T-helper 1 cell treated with Interleukin-12 subunit alpha and Interleukin-12 subunit beta and Interleukin-4 antibody, amounts not matched to agents 30 μg/mL and 1 μg/mL, for 36 hours (primary cell): ENCODE data around the gene MAPKAPK2.
A peak's percentile ranks its signal among the peaks of the same experiment; 100 is the strongest.

Experiments used
- H3K27ac Mint-ChIP-seq: one replicate; pipeline ENCODE4 v1.8.0; 2021; ENCODE audit warnings: mild to moderate bottlenecking, mixed read lengths
- H3K27me3 Mint-ChIP-seq: one replicate; pipeline ENCODE4 v1.8.0; 2021; ENCODE audit warnings: low read depth, mixed read lengths
- H3K36me3 Mint-ChIP-seq: one replicate; pipeline ENCODE4 v1.8.0; 2021; ENCODE audit warnings: low read depth, mixed read lengths
- H3K4me1 Mint-ChIP-seq: one replicate; pipeline ENCODE4 v1.8.0; 2021; ENCODE audit warnings: low read depth, mixed read lengths
- H3K4me3 Mint-ChIP-seq: one replicate; pipeline ENCODE4 v1.8.0; 2021; ENCODE audit warnings: mild to moderate bottlenecking, moderate library complexity, mixed read lengths
- H3K9me3 Mint-ChIP-seq: one replicate; pipeline ENCODE4 v1.8.0; 2021; ENCODE audit warnings: mixed read lengths

MAPKAPK2 gene

DNA sequence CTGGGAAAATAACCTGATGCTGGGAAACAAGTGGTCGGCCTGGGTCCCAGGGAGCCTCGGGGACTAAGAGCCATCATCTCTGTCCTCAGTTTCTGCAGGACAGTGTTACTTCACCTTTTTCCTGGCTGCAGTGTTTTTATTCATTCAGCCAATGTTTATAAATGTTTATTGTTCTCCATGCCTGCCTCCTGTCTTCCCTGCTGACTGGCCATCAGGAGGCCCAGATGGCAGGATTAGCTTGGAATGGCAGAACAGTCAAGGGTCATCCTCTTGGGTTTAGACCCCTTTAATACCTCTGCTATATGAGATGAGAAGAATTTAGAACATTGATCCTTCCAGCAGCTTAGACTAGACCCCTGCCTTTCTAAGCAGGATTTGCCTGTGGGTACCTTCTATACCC lies 13.3 kb downstream of the MAPKAPK2 start:
- peaks cover 23% of the 10 kb centered on the region for H3K36me3 Mint-ChIP-seq
- no peaks in the 10 kb centered on the region for H3K9me3 Mint-ChIP-seq
- no peaks in the 10 kb centered on the region for H3K27me3 Mint-ChIP-seq
- peaks cover 56% of the 10 kb centered on the region for H3K4me1 Mint-ChIP-seq
- H3K4me3 Mint-ChIP-seq = no peak overlapping the region
- H3K27ac Mint-ChIP-seq = no peak overlapping the region

- H3K4me3 Mint-ChIP-seq = no peak overlapping the region
- H3K36me3 Mint-ChIP-seq = peaks cover 21% of the 10 kb centered on the region
- no peaks in the 10 kb centered on the region for H3K27me3 Mint-ChIP-seq
- H3K9me3 Mint-ChIP-seq = no peaks in the 10 kb centered on the region
- peaks cover 60% of the 10 kb centered on the region for H3K4me1 Mint-ChIP-seq
- peak overlapping the region; percentile 37 for H3K27ac Mint-ChIP-seq
These were observed 14.4 kb downstream of the MAPKAPK2 start for GRCh38 chr1:206699000-206699586.

DNA sequence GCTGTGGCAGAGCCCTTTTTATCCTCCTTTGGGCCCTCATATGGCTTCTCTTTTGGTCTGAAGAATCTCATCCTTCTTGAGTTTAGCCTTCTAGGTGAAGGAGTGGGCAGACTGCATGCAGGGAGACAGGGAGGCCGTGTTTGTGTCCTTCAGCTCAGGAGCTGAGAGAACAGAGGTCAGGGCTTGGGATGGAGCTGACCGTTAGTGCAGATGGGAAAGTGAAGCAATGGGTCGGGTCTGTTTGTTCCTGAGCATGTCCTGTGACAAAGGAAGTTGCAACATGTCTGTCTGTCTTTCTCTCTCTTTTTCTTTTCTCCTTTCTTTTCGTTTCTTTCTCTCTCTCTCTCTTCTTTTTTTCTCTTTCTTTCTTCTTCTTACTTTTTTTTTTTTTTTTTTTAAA lies 14.9 kb downstream of the MAPKAPK2 start:
- peaks cover 21% of the 10 kb centered on the region for H3K36me3 Mint-ChIP-seq
- no peaks in the 10 kb centered on the region for H3K9me3 Mint-ChIP-seq

GRCh38 chr1:206700445-206701036 lies 15.8 kb downstream of the MAPKAPK2 start:
- H3K4me3 Mint-ChIP-seq = no peak overlapping the region
- H3K9me3 Mint-ChIP-seq = no peaks in the 10 kb centered on the region
- H3K27me3 Mint-ChIP-seq = no peaks in the 10 kb centered on the region
- H3K27ac Mint-ChIP-seq = no peak overlapping the region
- peaks cover 21% of the 10 kb centered on the region for H3K36me3 Mint-ChIP-seq
- peaks cover 69% of the 10 kb centered on the region for H3K4me1 Mint-ChIP-seq

More for the DNA sequence above, 14.9 kb downstream of the MAPKAPK2 start:
- no peaks in the 10 kb centered on the region for H3K27me3 Mint-ChIP-seq
- peak overlapping the region; percentile 37 for H3K27ac Mint-ChIP-seq
- no peak overlapping the region for H3K4me3 Mint-ChIP-seq
- H3K4me1 Mint-ChIP-seq = peaks cover 65% of the 10 kb centered on the region

GRCh38 chr1:206702260-206702659 lies 17.6 kb downstream of the MAPKAPK2 start:
- Mint-ChIP-seq H3K36me3 (peaks cover 14% of the 10 kb centered on the region), H3K9me3 (no peaks in the 10 kb centered on the region), H3K27me3 (no peaks in the 10 kb centered on the region), H3K27ac (peak overlapping the region; percentile 17), H3K4me1 (peaks cover 71% of the 10 kb centered on the region), H3K4me3 (no peak overlapping the region)

- H3K27me3 Mint-ChIP-seq = no peaks in the 10 kb centered on the region
- no peaks in the 10 kb centered on the region for H3K9me3 Mint-ChIP-seq
- H3K36me3 Mint-ChIP-seq = peaks cover 11% of the 10 kb centered on the region
- H3K4me3 Mint-ChIP-seq = no peak overlapping the region
- peaks cover 75% of the 10 kb centered on the region for H3K4me1 Mint-ChIP-seq
- peak overlapping the region; percentile 86 for H3K27ac Mint-ChIP-seq
These were observed 18.1 kb downstream of the MAPKAPK2 start for GRCh38 chr1:206702803-206703202.

DNA sequence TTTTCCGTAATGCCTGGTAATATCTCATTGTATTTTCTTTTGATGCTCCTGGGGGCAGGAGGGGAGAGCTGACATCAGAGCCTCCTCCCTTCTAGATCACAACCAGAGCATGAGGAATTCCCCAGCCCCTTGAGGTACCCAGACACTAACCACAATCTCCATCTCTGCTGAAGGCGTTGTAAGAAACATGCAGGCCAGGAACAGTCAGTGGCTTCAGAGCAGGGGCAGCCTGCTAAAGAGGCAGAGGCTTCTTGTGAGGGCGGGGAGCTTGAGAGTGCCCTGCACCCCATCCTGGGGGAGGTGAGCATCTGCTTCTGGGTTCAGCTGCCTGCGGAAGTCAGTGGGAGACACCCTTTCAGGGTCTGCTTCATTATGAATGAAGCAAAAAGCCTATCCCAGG lies 19.0 kb downstream of the MAPKAPK2 start:
- Mint-ChIP-seq H3K9me3 (no peaks in the 10 kb centered on the region), H3K4me3 (peak overlapping the region; percentile 66), H3K27me3 (no peaks in the 10 kb centered on the region), H3K36me3 (peaks cover 11% of the 10 kb centered on the region), H3K4me1 (peaks cover 82% of the 10 kb centered on the region), H3K27ac (peak overlapping the region; percentile 86)

DNA sequence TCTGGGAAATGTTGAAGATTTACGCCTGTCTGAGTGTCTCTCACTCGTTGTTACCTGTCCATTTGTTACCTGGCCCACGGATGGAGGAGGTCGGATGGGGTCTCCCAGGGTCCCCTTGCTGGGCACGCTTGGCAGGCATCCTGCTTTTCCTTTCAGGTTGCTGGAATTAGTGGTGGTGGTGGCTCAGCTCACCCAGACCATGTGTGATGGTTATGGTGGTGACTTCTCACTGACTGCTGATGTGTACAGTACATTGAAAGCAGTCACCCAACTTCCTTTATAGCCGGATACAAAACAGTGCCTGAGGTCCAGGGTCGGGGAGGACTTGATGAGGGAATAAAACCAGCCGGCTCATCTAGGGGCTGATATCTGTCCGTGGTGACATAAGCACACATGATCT lies 19.5 kb downstream of the MAPKAPK2 start:
- no peaks in the 10 kb centered on the region for H3K27me3 Mint-ChIP-seq
- H3K4me3 Mint-ChIP-seq = peak overlapping the region; percentile 66
- no peaks in the 10 kb centered on the region for H3K9me3 Mint-ChIP-seq
- peaks cover 82% of the 10 kb centered on the region for H3K4me1 Mint-ChIP-seq
- peaks cover 8% of the 10 kb centered on the region for H3K36me3 Mint-ChIP-seq
- H3K27ac Mint-ChIP-seq = peak overlapping the region; percentile 86

DNA sequence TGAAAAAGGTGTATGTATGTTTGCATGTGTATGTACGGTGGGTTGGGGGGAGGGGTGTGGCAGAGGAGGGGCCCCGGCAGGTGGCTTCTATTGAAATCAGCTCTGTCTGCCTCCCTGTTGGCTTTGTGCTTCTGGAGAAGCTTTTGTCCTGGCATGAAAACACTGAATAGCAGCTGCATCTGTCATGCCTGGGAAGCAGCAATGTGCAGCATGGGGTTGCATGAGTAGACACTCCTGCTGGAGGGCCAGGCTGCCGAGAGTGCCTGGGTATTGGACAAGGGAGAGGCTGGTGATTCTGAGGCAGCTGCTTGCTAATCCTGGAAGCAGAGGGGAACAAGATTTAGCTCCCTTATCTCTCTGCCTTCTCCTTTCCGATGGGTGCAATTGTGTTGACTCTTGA lies 20.5 kb downstream of the MAPKAPK2 start:
- peaks cover 9% of the 10 kb centered on the region for H3K36me3 Mint-ChIP-seq
- no peaks in the 10 kb centered on the region for H3K27me3 Mint-ChIP-seq
- no peaks in the 10 kb centered on the region for H3K9me3 Mint-ChIP-seq
- H3K27ac Mint-ChIP-seq = peak overlapping the region; percentile 67
- H3K4me3 Mint-ChIP-seq = peak overlapping the region; percentile 12
- peaks cover 80% of the 10 kb centered on the region for H3K4me1 Mint-ChIP-seq

DNA sequence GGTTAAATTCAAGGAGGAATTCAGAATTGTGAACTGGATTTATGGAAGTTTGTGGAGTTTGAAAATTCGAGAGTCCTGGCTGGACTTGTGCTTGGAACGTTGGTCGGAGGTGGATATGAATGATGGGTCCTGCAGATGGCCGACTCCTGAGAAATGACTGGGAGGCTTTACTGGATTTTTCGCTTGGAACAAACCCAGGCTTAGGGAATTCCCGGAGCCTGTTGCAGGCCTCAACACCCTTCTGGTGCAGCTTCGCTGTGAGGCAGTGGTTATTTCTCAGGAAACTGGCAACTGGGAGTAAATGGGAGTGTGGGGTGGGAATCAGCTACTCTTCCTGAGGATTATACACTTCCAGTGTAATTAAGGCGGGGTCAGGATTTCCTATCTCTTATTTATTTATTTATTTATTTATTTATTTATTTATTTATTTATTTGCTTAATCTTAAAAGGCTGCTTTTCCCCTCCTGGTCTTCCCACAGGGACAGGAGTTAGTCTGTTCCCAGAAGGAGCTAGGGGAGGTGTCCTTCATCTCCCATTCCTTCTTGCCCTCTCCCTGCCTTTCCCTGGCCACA lies 21.1 kb downstream of the MAPKAPK2 start:
- no peaks in the 10 kb centered on the region for H3K9me3 Mint-ChIP-seq
- H3K36me3 Mint-ChIP-seq = peaks cover 9% of the 10 kb centered on the region
- peak overlapping the region; percentile 67 for H3K27ac Mint-ChIP-seq
- H3K27me3 Mint-ChIP-seq = no peaks in the 10 kb centered on the region
- H3K4me1 Mint-ChIP-seq = peaks cover 80% of the 10 kb centered on the region
- H3K4me3 Mint-ChIP-seq = peak overlapping the region; percentile 12

- Mint-ChIP-seq H3K4me3 (peak overlapping the region; percentile 20), H3K4me1 (peaks cover 76% of the 10 kb centered on the region), H3K27ac (no peak overlapping the region), H3K36me3 (peaks cover 7% of the 10 kb centered on the region), H3K9me3 (no peaks in the 10 kb centered on the region), H3K27me3 (no peaks in the 10 kb centered on the region)
These were observed 21.6 kb downstream of the MAPKAPK2 start for GRCh38 chr1:206706298-206706791.

DNA sequence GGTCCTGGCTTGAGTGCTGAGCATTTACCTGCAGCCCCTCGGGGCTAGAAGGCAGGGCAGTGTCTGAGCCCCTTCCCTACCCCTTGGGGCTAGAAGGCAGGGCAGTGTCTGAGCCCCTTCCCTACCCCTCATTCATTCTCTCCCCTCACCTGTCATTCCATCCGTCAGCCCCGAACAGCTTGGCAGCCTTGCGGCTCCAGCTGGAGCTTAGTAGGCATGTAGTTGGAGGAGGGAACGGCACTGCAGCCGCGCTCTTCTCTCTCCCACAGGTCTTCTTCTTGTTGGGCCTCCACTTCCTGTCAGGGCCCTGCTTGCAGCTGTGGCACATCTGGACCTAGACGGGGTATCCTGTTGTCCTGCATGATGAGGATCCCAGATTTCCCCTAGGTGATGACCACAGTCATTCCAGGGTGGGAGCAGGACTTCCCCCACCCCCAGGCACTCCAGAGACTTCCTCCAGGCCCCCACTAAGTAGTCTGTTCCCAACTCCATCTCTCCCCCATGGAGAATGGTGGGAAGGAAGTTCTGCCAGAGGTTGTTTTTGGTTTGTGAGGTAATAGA lies 22.2 kb downstream of the MAPKAPK2 start:
- peak overlapping the region; percentile 69 for H3K27ac Mint-ChIP-seq
- no peaks in the 10 kb centered on the region for H3K27me3 Mint-ChIP-seq
- no peaks in the 10 kb centered on the region for H3K9me3 Mint-ChIP-seq
- peaks cover 7% of the 10 kb centered on the region for H3K36me3 Mint-ChIP-seq
- H3K4me3 Mint-ChIP-seq = peak overlapping the region; percentile 40
- H3K4me1 Mint-ChIP-seq = peaks cover 79% of the 10 kb centered on the region

DNA sequence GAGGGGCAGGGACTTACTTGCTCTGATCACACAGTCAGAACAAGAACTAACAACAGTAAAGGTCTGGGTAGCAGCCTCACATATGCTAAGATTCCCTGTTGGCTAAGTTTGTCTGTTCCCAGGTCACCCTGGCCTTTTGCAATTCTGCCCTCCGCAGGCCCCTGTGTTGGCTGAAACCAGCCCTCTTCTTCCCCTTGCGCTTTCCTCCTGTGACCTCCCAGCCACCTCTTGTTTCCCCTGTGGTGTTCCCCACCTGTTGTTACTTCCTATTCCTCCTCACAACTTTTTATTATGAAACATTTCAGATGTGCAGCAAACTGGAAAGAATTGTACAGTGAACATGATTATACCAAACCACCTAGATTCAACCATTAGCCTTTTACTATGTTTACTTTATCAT lies 23.4 kb downstream of the MAPKAPK2 start:
- no peaks in the 10 kb centered on the region for H3K9me3 Mint-ChIP-seq
- H3K36me3 Mint-ChIP-seq = peaks cover 3% of the 10 kb centered on the region
- no peaks in the 10 kb centered on the region for H3K27me3 Mint-ChIP-seq
- peak overlapping the region; percentile 6 for H3K27ac Mint-ChIP-seq
- peaks cover 76% of the 10 kb centered on the region for H3K4me1 Mint-ChIP-seq
- peak overlapping the region; percentile 41 for H3K4me3 Mint-ChIP-seq

DNA sequence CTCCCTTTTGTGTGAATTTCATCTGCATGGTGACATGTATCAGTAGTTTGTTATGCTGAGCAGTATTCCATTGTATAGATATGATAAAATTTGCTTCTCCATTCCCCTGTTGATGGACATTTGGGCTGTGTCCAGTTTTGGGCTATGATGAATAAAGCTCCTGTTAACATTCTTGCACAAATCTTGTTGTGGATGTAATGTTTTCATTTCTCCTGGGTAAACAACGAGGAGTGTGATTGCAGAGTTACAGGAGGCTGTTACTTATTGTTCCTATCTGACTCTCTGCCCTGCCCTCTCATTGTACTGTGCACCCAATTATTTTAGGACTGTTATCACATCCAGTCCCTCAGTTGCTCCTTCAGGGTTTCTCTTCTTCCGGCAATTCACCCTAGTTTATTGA lies 24.2 kb downstream of the MAPKAPK2 start:
- peaks cover 4% of the 10 kb centered on the region for H3K36me3 Mint-ChIP-seq
- H3K27ac Mint-ChIP-seq = no peak overlapping the region
- no peak overlapping the region for H3K4me3 Mint-ChIP-seq
- H3K9me3 Mint-ChIP-seq = no peaks in the 10 kb centered on the region
- peaks cover 76% of the 10 kb centered on the region for H3K4me1 Mint-ChIP-seq
- H3K27me3 Mint-ChIP-seq = no peaks in the 10 kb centered on the region

GRCh38 chr1:206709322-206709721 lies 24.6 kb downstream of the MAPKAPK2 start:
- no peaks in the 10 kb centered on the region for H3K27me3 Mint-ChIP-seq
- no peak overlapping the region for H3K4me3 Mint-ChIP-seq
- no peak overlapping the region for H3K27ac Mint-ChIP-seq
- peaks cover 4% of the 10 kb centered on the region for H3K36me3 Mint-ChIP-seq
- H3K4me1 Mint-ChIP-seq = peaks cover 75% of the 10 kb centered on the region
- H3K9me3 Mint-ChIP-seq = no peaks in the 10 kb centered on the region
